Measurements from ENCODE around the gene FILIP1L. TPM values are rescaled to one million over a fixed set of nuclear protein-coding genes. Genes with fewer than 3 reads are reported as not detected.

The FILIP1L gene
- total and polyA plus RNA-seq, 2 of the 4 experiments (the other 2 are of a cell fraction) = 11.5 to 19.9 TPM

DNA sequence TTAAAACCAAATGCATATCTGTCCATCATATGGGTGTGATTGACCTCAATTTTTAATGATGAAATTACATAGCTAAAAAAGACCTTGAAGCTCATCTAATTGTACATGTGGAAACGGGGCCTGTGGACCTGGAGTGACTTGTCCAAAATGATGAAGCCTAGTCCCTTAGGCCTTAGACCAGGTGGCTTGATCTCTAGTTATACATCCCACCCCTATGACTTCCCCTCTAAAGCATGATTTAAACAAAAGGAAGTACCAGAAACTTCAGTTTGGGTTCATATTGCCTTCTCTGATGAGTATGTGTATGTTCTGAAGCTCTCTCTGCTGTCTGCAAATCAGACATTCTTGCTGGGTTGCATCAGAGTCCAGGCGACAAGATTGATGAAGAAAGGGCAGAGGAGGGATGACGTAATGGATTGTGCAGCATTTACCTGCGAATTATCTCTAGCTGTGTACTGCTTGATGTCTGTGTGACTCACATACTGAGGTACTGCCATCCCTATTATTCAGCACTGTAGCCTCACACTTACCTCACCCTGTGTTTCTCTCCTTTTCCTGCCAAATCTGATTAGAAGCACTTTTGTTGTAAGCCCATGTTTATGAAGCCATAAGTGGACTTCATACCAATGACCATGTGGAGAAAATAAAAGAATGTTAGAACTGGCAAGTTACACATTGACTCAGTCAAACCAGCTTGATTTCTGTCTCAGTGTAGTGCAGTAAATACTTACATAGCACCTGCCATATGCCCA is 111.5 kb downstream of the FILIP1L start (continued):
- TF ChIP-seq, protein P1, sequence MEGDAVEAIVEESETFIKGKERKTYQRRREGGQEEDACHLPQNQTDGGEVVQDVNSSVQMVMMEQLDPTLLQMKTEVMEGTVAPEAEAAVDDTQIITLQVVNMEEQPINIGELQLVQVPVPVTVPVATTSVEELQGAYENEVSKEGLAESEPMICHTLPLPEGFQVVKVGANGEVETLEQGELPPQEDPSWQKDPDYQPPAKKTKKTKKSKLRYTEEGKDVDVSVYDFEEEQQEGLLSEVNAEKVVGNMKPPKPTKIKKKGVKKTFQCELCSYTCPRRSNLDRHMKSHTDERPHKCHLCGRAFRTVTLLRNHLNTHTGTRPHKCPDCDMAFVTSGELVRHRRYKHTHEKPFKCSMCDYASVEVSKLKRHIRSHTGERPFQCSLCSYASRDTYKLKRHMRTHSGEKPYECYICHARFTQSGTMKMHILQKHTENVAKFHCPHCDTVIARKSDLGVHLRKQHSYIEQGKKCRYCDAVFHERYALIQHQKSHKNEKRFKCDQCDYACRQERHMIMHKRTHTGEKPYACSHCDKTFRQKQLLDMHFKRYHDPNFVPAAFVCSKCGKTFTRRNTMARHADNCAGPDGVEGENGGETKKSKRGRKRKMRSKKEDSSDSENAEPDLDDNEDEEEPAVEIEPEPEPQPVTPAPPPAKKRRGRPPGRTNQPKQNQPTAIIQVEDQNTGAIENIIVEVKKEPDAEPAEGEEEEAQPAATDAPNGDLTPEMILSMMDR (conservative IDR thresholded peaks at IDR 0.05; ENCODE audit: low read depth, low read length) = no peak

Data from IMR-90 (cell line).